SU-DHL-6 (cell line): ENCODE results near the gene MYLK.

Experiments
- CTCF ChIP-seq: fragments of 200-600 bp; sonication (generic); IDR thresholded peaks from one replicate; pipeline ENCODE4 v1.5.1; 2017; ENCODE audit warnings: antibody characterized with exemption, mild to moderate bottlenecking, low read length, moderate library complexity; ENCODE audit not compliant: insufficient read depth, poor library complexity, severe bottlenecking
- EZH2phosphoT487 ChIP-seq: fragments of 200-600 bp; sonication (generic), shearing (Covaris generic); conservative IDR thresholded peaks from 2 replicates; pipeline ENCODE4 v1.6.1; 2018; ENCODE audit warnings: mild to moderate bottlenecking, antibody characterized with exemption, low read length, moderate library complexity, mixed read lengths

DNA sequence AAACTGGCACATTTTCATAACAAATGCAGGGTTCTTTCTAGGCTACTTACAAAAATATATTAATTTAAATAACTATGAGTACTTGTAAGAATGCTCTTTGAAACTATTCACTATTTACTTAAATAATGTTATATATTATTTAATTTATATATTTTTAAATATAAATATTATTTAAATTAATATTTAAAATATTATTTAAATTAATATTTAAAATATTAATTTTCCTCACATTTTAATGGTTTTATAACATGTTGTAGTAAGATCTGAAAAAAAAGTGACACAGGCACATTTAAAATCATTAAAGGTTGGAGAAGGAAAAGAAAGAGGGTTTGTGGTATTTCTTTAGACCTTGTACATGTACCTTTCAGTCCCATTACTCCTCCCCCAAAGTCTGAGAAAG, 42.3 kb upstream of the MYLK start:
- no peak for TF ChIP-seq CTCF
- TF ChIP-seq EZH2phosphoT487 = no peak
